ENCODE data around the gene SNRNP25.

DNA sequence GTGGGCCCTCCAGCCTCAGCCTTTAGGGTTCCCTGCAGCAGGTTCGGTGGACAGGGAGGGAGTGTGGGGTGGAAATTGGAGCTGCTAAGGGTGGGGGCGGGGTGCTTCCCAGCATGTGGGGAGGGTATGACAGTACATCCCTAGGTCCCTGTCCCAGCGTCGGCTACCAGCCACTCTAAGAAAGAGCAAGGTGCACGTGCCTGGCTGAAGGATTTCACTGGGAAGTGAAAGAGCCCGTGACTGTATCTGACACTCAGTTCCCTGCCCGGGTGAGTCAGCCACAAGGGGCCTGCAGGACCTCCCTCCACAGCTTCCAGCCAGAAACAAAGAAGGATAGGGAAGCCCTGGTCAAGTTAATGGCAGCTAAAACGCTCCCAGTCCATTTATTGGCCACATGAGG lies 4.1 kb downstream of the SNRNP25 start:
- TF ChIP-seq, protein P1, sequence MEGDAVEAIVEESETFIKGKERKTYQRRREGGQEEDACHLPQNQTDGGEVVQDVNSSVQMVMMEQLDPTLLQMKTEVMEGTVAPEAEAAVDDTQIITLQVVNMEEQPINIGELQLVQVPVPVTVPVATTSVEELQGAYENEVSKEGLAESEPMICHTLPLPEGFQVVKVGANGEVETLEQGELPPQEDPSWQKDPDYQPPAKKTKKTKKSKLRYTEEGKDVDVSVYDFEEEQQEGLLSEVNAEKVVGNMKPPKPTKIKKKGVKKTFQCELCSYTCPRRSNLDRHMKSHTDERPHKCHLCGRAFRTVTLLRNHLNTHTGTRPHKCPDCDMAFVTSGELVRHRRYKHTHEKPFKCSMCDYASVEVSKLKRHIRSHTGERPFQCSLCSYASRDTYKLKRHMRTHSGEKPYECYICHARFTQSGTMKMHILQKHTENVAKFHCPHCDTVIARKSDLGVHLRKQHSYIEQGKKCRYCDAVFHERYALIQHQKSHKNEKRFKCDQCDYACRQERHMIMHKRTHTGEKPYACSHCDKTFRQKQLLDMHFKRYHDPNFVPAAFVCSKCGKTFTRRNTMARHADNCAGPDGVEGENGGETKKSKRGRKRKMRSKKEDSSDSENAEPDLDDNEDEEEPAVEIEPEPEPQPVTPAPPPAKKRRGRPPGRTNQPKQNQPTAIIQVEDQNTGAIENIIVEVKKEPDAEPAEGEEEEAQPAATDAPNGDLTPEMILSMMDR (IDR thresholded peaks at IDR 0.05) = no peak
- no peak for TF ChIP-seq POLR2A (IDR thresholded peaks at IDR 0.05)
